ENCODE results near the gene TPTE.
"Not testable (repeated sequence)": the region's sequence is repeated elsewhere in the genome, so short reads cannot be mapped to it uniquely, and the experiment has no call there.

DNA sequence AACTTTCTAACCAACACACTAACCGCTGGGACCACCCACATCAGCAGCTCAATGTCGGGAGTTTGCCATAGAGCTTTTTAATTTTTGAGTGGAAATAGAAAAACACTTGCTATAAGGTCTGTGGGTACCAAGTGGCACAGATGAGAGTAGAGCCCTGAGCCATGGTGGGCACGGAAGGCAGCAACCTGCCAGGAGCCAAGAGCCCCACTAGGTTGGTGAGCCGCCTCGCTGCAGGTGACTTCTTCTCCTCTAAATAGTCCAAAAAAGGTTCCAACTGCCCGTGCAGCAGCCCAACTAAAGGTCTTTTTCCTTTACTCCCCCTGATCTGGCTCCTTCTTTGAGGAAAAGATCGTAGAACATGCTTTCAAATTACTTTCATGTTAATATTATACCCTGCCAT is 85.7 kb downstream of the TPTE start:
- TF ChIP-seq, protein P1, sequence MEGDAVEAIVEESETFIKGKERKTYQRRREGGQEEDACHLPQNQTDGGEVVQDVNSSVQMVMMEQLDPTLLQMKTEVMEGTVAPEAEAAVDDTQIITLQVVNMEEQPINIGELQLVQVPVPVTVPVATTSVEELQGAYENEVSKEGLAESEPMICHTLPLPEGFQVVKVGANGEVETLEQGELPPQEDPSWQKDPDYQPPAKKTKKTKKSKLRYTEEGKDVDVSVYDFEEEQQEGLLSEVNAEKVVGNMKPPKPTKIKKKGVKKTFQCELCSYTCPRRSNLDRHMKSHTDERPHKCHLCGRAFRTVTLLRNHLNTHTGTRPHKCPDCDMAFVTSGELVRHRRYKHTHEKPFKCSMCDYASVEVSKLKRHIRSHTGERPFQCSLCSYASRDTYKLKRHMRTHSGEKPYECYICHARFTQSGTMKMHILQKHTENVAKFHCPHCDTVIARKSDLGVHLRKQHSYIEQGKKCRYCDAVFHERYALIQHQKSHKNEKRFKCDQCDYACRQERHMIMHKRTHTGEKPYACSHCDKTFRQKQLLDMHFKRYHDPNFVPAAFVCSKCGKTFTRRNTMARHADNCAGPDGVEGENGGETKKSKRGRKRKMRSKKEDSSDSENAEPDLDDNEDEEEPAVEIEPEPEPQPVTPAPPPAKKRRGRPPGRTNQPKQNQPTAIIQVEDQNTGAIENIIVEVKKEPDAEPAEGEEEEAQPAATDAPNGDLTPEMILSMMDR (IDR thresholded peaks at IDR 0.05) = not testable (repeated sequence)
- TF ChIP-seq POLR2A (IDR thresholded peaks at IDR 0.05) = not testable (repeated sequence)
